ENCODE measurements around the gene LY6G6C. TPM values are rescaled to one million over a fixed set of nuclear protein-coding genes. Genes with fewer than 3 reads are reported as not detected.

The LY6G6C gene
- total and polyA plus RNA-seq, 10 of the 15 experiments (the other 5 are each of a cell fraction or from before 2014, with no cell fraction given), result not detected

GRCh38 chr6:31737991-31738979 lies 16.7 kb upstream of the LY6G6C start (continued):
- peak; percentile 82 for TF ChIP-seq RELB (IDR thresholded peaks at IDR 0.05; ENCODE audit: low read depth)
- peak; percentile 97 to 98 for TF ChIP-seq IKZF2 (IDR thresholded peaks at IDR 0.05)
- TF ChIP-seq SUZ12 (IDR thresholded peaks at IDR 0.05; ENCODE audit: unreplicated experiment), result no peak
- no peak for TF ChIP-seq ATF3 (IDR thresholded peaks at IDR 0.05; ENCODE audit: borderline replicate concordance, extremely low read depth, low read depth, low read length)
- no peak for TF ChIP-seq IRF3 (IDR thresholded peaks at IDR 0.05)
- TF ChIP-seq TCF12 (IDR thresholded peaks at IDR 0.05; ENCODE audit: low read depth, low read length), result no peak
- TF ChIP-seq POLR2AphosphoS2 (IDR thresholded peaks at IDR 0.05; ENCODE audit: low read depth, low read length), result 0 out of 2 replicates have a peak, but pooled peaks have one; percentile 58
- no peak for TF ChIP-seq RFX5 (IDR thresholded peaks at IDR 0.05; ENCODE audit: low read depth, low read length)
- no peak for TF ChIP-seq CEBPB (IDR thresholded peaks at IDR 0.05; ENCODE audit: borderline replicate concordance in 1 of 2, low read depth in 2 of 2, low read length in 2 of 2)
- TF ChIP-seq MTA2 (IDR thresholded peaks at IDR 0.05; ENCODE audit: low read depth), result peak; percentile 59
- TF ChIP-seq PAX5 (IDR thresholded peaks at IDR 0.05; ENCODE audit: borderline replicate concordance, low read depth, low read length), result 0 out of 2 replicates have a peak, but pooled peaks have one; percentile 32
- TF ChIP-seq MEF2B (IDR thresholded peaks at IDR 0.05; ENCODE audit: partially characterized antibody, poor library complexity, severe bottlenecking), result peak; percentile 63
- peak; percentile 98 for TF ChIP-seq IKZF1 (conservative IDR thresholded peaks at IDR 0.05)
- TF ChIP-seq HDGF (IDR thresholded peaks at IDR 0.05), result peak; percentile 16; the same call in 1 of the 2 replicates
- no peak for TF ChIP-seq FOXM1 (IDR thresholded peaks at IDR 0.05; ENCODE audit: low read depth, low read length)

All from GM12878 (cell line).